ENCODE measurements around the gene BEST2. TPM values are rescaled to one million over a fixed set of nuclear protein-coding genes. Genes with fewer than 3 reads are reported as not detected.
A peak's percentile ranks its signal among the peaks of the same experiment; 100 is the strongest.
"Not testable (repeated sequence)": the region's sequence is repeated elsewhere in the genome, so short reads cannot be mapped to it uniquely, and the experiment has no call there.

Gene BEST2
- total RNA-seq, 1 donor from 2014 or later: not detected

DNA sequence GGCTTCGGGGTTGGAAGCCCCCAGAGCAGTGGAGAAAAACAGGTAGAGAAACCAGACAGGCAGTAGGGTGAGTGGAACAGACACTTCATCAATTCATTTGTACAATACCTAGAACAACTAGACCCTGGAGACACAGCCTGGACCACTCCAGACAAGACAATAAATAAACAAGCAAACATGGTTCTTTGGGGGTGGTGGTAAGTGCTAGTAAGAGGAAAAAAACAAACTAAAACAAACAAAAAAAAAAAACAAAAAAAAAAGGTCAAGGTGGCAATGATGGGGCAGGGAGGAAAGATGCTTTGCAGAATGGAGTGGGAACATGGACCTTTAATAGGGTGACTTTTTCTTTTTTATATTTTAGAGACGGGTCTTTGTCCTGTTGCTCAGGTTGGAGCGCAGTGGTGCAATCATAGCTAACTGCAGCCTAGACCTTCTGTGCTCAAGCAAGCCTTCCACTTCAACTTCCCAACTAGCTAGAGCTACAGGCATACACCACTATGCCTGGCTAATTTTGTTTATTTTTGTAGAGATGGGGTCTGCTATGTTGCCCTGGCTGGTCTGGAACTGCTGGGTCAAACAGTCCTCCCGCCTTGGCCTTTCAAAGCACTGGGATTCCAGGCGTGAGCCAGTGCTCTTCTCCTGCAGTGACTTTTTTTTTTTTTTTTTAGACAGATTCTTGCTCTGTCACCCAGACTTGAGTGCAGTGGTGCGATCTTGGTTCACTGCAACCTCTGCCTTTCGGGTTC, 42.8 kb downstream of the BEST2 start:
- TF ChIP-seq, protein P1, sequence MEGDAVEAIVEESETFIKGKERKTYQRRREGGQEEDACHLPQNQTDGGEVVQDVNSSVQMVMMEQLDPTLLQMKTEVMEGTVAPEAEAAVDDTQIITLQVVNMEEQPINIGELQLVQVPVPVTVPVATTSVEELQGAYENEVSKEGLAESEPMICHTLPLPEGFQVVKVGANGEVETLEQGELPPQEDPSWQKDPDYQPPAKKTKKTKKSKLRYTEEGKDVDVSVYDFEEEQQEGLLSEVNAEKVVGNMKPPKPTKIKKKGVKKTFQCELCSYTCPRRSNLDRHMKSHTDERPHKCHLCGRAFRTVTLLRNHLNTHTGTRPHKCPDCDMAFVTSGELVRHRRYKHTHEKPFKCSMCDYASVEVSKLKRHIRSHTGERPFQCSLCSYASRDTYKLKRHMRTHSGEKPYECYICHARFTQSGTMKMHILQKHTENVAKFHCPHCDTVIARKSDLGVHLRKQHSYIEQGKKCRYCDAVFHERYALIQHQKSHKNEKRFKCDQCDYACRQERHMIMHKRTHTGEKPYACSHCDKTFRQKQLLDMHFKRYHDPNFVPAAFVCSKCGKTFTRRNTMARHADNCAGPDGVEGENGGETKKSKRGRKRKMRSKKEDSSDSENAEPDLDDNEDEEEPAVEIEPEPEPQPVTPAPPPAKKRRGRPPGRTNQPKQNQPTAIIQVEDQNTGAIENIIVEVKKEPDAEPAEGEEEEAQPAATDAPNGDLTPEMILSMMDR (IDR thresholded peaks at IDR 0.05): no peak
- ChIA-PET CTCF (interaction anchor here (1.8 to 11.4 kb wide), 4 partner anchors 12 to 39 kb away, joined by 4 to 280 read pairs (median 142); partner anchors contain the start of genes HOOK2 and RNASEH2A), POLR2A (interaction anchor here (0.5 to 13.2 kb wide), 12 partner anchors 8 to 1748 kb away, joined by 4 to 909 read pairs (median 5); partner anchors contain the start of genes HOOK2, PRDX2, RNASEH2A and THSD8)
- DNase-seq: no peak
- peak overlapping the region; percentile 94 for H3K27ac Mint-ChIP-seq
- peaks cover 36% of the 10 kb centered on the region for H3K4me1 Mint-ChIP-seq
- intact Hi-C loops (cut with micrococcal nuclease): loop anchor here (5.0 kb wide), 2 partner anchors 182 to 308 kb away; partner anchors contain the start of genes LYL1, ZNF490 and ZNF791
- H3K4me3 Mint-ChIP-seq: peak overlapping the region; percentile 80
- no peaks in the 10 kb centered on the region for H3K9me3 Mint-ChIP-seq
- no peak for ATAC-seq (ENCODE audit: low read depth)
- H3K27me3 Mint-ChIP-seq: no peaks in the 10 kb centered on the region
- H3K36me3 Mint-ChIP-seq (ENCODE audit: low read depth): peaks cover 15% of the 10 kb centered on the region

DNA sequence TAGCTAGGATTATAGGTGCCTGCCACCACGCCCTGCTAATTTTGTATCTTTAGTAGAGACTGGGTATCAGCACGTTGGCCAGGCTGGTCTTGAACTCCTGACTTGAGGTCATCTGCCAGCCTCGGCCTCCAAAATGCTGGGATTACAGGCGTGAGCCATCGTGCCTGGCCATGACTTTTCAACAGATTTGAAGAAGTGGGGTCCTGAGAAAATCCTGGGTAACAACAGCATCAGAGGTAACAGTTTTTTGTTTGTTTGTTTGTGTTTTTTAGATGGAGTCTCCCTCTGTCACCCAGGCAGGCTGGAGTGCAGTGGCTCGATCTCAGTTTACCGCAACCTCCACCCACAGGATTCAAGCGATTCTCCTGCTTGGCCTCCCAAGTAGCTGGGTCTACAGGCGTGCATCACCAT, 43.4 kb downstream of the BEST2 start:
- Mint-ChIP-seq H3K27me3 (no peaks in the 10 kb centered on the region), H3K4me3 (no peak overlapping the region), H3K36me3 (ENCODE audit: low read depth) (peaks cover 15% of the 10 kb centered on the region), H3K27ac (no peak overlapping the region), H3K4me1 (peaks cover 35% of the 10 kb centered on the region), H3K9me3 (no peaks in the 10 kb centered on the region)
- ATAC-seq (ENCODE audit: low read depth): no peak
- no peak for DNase-seq
- intact Hi-C loops (cut with micrococcal nuclease): loop anchor here (5.0 kb wide), 2 partner anchors 183 to 307 kb away; partner anchors contain the start of genes LYL1, ZNF490 and ZNF791
- ChIA-PET CTCF (interaction anchor here (1.5 to 11.4 kb wide), 5 partner anchors 20 to 129 kb away, joined by 3 to 280 read pairs (median 4); partner anchors contain the start of genes HOOK2, MAN2B1 and WDR83), POLR2A (interaction anchor here (0.6 to 13.2 kb wide), 12 partner anchors 8 to 996 kb away, joined by 3 to 909 read pairs (median 6); partner anchors contain the start of gene HOOK2)
- TF ChIP-seq, protein P1 (IDR thresholded peaks at IDR 0.05): no peak

DNA sequence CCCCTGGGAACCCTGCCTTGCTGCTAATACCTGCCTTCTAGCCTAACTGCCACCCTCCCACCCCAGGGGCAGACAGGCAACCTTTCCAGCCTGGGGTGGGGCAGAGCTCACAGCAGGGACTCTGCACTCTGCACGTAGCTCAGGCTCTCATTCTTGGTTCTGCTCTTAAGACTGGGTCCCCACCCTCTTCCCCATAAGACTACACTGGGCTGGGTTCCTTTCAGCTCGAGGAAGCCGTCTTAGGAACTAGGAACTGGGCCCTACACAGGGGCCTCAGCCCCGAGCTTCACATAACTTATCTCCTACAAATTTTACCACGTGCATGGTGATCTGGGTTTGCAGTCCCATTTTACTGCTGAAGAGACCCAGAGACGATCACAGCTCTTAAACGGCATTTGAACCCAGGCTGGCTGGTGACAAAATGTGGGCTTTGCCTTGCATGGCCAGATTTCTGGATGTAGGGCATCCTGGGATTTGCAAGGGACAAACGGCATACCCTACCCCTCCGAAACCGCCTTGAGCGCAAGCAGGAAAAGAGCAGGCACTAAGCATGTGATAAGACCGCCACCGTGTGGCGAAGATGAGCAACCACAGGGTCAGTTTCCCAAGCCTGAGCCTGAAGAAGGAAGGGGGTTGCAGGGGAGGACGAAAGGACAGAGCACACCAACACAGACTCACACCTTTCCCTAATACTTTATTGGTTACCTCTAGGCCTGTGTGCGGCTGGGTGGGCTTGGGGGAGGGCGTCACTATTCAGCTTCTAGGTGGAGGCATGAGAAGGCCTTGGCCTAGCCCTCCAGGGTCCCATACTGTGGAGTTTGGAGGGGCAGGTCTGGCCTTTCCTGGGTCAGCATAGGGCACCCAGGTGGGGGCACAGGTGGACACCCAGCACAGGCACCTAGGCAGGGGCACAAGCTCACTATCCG, 44.8 kb downstream of the BEST2 start:
- no peaks in the 10 kb centered on the region for H3K9me3 Mint-ChIP-seq
- no peak for ATAC-seq (ENCODE audit: low read depth)
- TF ChIP-seq, protein P1 (IDR thresholded peaks at IDR 0.05): peak; percentile 37
- H3K4me3 Mint-ChIP-seq: peak overlapping the region; percentile 81
- peaks cover 34% of the 10 kb centered on the region for H3K4me1 Mint-ChIP-seq
- intact Hi-C loops (cut with micrococcal nuclease): loop anchor here (1.0 kb wide), 7 partner anchors 19 to 232 kb away; no protein-coding TSS in a partner anchor
- peak overlapping the region; percentile 80 for H3K27ac Mint-ChIP-seq
- ChIA-PET CTCF (interaction anchor here (0.7 to 11.4 kb wide), 16 partner anchors 10 to 298 kb away, joined by 3 to 280 read pairs (median 4); partner anchors contain the start of genes FBXW9, GET3, HOOK2 and MAN2B1), POLR2A (interaction anchor here (0.7 to 13.2 kb wide), 15 partner anchors 10 to 122 kb away, joined by 3 to 909 read pairs (median 6); partner anchors contain the start of genes GET3, HOOK2, RNASEH2A and SYCE2)
- DNase-seq: peak; percentile 63
- peaks cover 11% of the 10 kb centered on the region for H3K36me3 Mint-ChIP-seq (ENCODE audit: low read depth)
- H3K27me3 Mint-ChIP-seq: no peaks in the 10 kb centered on the region

DNA sequence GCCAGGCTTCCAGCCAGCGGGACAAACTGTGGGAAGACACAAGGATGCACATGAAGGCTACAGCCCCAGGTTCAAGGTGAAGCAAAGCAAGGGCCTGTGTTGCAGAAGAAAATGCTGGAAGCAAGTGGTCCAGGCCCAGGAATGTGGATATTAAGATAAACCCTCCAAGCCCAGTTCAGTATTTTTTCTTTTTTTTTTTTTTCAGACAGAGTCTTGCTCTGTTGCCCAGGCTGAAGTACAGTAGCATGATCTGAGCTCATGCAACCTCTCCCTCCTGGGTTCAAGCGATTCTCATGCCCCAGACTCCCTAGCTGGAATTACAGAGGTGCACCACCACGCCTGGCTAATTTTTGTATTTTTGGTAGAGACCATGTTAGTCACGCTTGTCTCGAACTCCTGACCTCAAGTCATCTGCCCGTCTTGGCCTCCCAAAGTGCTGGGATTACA, 45.6 kb downstream of the BEST2 start:
- Mint-ChIP-seq H3K27me3 (no peaks in the 10 kb centered on the region), H3K36me3 (ENCODE audit: low read depth) (peaks cover 7% of the 10 kb centered on the region), H3K27ac (no peak overlapping the region), H3K4me3 (no peak overlapping the region), H3K9me3 (no peaks in the 10 kb centered on the region), H3K4me1 (peaks cover 37% of the 10 kb centered on the region)
- ATAC-seq (ENCODE audit: low read depth) (no peak), DNase-seq (no peak)
- TF ChIP-seq, protein P1 (IDR thresholded peaks at IDR 0.05): no peak
- POLR2A ChIA-PET: interaction anchor here (0.7 to 13.2 kb wide), 6 partner anchors 19 to 122 kb away, joined by 4 to 909 read pairs (median 6); partner anchors contain the start of genes HOOK2 and SYCE2
- CTCF ChIA-PET: interaction anchor here (2.0 to 11.4 kb wide), 3 partner anchors 22 to 50 kb away, joined by 7 to 280 read pairs (median 278); partner anchors contain the start of gene HOOK2
- intact Hi-C loops (cut with micrococcal nuclease): no loop called here

DNA sequence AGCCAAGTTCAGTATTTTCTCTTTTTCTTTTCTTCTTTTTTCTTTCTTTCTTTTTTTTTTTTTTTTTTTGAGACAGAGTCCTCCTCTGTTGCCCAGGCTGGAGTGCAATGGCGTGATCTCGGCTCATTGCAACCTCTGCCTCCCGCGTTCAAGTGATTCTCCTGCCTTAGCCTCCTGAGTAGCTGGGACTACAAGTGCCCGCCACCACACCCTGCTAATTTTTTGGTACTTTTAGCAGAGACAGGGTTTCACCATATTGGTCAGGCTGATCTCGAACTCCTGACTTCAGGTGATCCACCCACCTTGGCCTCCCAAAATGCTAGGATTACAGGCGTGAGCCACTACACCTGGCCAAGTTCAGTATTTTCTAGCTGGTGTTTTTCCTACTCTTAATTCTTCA, 46.0 kb downstream of the BEST2 start:
- H3K36me3 Mint-ChIP-seq (ENCODE audit: low read depth); H3K27ac Mint-ChIP-seq; DNase-seq; H3K4me3 Mint-ChIP-seq; H3K27me3 Mint-ChIP-seq; ATAC-seq (ENCODE audit: low read depth); H3K9me3 Mint-ChIP-seq; intact Hi-C loops (cut with micrococcal nuclease): not testable (repeated sequence)
- ChIA-PET CTCF (interaction anchor here (2.0 to 11.4 kb wide), 3 partner anchors 23 to 50 kb away, joined by 7 to 280 read pairs (median 278); partner anchors contain the start of gene HOOK2), POLR2A (interaction anchor here (0.7 to 13.2 kb wide), 6 partner anchors 19 to 121 kb away, joined by 4 to 909 read pairs (median 6); partner anchors contain the start of genes HOOK2 and SYCE2)
- H3K4me1 Mint-ChIP-seq: peaks cover 42% of the 10 kb centered on the region
